Activated CD8-positive, alpha-beta memory T cell treated with anti-CD3 and anti-CD28 coated beads, Interleukin-2, amount 50 U/mL, for 24 hours (primary cell): Measurements from ENCODE around the gene CAPN15.
"Not testable (repeated sequence)": the region's sequence is repeated elsewhere in the genome, so short reads cannot be mapped to it uniquely, and the experiment has no call there.

Source experiments
- DNase-seq: peaks from one replicate; pipeline ENCODE4 v3.0.0-alpha.2; 2020; ENCODE audit errors: extremely low read depth

CAPN15 gene

DNA sequence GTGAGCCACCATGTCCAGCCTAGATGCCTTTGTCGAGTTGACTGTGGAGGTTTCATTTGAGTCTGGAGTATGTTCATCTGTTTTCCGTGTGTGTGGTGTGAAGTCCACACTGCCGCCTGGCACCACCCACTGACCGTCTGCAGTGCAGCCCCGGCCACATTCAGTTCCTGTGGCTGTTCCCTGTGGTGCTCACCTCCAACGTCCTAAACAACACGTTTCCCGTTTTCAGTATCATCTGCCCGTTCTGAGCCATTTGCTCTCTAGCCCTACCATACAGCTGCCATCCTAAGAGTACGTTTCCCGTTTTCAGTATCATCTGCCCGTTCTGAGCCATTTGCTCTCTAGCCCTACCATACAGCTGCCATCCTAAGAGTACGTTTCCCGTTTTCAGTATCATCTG is 20.0 kb upstream of the CAPN15 start:
- not testable (repeated sequence) for DNase-seq

DNA sequence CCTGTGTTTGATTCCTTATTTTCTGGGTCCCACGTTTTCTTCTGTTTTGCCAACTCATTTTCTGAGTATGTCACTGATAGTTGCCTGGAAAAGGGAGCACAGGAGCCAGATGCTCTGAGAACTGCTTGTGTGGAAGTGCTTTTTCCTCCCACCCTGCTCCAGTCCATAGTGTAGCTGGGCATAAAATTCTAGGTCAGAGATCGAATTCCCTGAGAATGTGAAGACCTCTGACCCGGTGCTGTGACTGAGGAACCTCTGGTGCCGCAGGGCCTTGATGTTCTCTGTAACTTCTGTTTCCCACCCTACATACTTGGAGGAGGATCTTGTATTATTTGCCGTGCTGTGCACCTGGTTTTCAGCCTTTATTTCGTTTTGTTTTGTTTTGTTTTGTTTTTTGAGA is 19.5 kb upstream of the CAPN15 start:
- DNase-seq: no peak

DNA sequence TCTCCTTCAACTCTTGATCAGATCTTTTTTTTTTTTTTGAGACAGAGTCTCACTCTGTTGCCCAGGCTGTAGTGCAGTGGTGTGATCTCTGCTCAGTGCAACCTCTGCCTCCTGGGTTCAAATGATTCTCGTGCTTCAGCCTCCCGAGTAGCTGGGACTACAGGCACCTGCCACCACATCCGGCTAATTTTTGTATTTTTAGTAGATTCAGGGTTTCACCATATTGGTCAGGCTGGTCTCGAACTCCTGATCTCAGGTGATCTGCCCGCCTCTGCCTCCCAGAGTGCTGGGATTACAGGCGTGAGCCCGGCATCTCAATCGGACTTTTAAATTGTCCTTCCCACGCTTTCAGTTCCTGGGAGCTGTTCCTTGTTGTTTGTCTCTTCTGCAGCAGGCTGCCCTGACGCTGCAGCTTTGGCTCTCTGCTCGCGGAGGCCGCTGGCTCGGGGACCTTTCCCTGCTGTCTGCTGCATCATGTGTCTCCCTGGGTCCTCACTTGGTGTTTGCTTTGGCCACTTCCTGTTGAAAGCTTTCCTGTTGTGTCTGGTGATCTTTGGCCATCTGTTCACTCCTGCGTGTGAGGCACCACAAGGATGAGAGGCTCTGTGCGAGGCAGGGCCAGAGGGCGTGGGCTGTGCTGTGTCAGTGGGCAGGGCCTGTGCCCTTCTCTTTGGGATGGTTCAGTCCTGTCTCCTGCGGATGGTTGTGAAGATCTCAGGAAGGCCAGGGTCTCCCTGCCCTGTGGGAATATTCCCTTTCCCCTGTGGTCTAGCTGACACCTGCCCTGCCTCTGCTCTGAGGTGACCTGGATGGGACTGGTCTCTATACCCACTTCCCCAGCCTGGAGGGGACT is 18.4 kb upstream of the CAPN15 start:
- DNase-seq: no peak

DNA sequence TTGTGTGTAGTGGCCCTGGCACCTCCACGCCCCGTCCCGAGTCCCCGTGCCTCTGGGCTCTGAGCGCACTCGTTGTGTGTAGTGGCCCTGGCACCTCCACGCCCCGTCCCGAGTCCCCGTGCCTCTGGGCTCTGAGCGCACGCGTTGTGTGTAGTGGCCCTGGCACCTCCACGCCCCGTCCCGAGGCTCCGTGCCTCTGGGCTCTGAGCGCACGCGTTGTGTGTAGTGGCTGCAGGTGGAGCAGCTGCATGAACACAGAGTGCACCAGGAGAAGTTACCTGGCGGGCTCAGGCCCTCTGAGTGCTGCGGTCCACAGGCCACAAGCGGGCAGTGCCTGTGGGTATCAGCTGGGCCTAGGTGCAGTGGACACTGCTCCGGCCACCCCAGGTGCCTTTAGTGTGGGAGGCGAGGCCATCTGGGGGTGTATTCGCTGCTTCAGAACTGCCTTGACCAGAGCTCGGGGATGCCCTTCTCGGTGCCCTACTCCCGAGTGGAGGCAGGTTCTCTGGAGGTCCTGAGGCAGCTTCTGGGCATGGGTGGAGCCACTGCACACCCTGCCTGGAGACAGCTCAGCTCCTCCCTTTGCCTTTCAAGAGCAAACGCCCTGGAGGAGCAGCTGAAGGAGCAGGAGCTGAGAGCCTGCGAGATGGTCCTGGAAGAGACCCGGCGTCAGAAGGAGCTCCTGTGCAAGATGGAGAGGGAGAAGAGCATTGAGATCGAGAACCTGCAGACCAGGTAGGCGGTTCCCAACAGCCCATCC is 17.3 kb upstream of the CAPN15 start:
- DNase-seq: no peak

DNA sequence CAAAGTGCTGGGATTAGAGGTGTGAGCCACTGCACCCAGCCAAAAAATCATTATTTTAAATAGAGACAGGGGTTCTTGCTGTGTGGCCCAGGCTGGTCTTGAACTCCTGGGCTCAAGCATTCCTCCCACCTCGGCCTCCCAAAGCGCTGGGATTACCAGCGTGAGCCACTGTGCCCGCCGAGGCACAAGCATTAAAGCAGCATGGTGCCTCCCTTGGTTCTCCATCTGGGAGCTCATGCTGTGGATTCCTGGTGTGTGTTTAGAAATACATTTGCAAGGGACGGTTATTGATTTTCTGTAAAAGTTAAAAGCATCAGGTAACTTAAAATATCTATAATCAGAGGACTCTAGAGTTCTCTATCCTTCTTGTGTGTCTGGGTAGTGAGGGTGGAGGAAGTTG is 14.7 kb upstream of the CAPN15 start:
- DNase-seq: no peak

GRCh38 chr16:513950-514349 is 13.6 kb upstream of the CAPN15 start:
- no peak for DNase-seq

DNA sequence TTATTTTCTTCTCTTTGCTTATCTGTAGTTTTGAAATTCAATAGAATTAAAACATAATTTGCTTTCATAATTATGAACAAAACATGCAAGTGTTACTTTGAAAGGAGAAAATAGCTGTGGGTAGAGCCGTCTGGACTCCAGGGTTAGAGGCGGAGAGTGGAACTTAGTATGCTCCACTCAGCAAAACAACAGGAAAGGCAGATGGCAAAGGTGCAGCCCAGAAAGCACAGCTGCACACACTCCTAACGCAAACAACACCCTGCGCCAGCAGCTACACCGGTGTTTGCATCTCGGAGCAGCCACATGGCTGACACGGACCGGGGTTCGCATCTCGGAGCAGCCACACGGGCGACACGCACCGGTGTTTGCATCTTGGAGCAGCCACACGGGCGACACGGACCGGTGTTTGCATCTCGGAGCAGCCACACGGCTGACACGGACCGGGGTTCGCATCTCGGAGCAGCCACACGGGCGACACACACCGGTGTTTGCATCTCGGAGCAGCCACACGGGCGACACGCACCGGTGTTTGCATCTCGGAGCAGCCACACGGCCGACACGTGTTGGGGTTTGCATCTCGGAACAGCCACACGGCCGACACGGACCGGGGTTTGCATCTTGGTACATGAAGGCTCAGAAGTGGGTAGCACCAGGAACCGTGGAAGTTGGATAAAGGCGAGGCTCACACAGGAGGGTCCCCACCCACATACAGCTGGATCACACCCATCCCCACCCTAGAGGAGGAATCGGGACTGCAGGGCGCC is 12.2 kb upstream of the CAPN15 start:
- no peak for DNase-seq

DNA sequence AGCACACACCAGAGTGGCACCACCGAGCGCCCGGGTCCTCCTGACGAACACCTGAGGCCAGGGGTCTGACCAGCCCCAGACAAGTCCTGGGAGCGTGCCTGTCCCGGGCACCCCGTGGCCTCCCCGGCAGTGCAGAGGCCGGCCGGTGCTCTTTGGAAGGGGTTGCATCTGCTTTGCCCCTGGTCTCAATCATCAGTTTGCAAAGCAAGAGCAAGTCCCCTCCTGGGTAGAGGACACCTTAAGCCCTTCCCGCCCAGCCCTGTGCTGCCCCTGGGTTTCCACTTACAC is 11.6 kb upstream of the CAPN15 start:
- no peak for DNase-seq

DNA sequence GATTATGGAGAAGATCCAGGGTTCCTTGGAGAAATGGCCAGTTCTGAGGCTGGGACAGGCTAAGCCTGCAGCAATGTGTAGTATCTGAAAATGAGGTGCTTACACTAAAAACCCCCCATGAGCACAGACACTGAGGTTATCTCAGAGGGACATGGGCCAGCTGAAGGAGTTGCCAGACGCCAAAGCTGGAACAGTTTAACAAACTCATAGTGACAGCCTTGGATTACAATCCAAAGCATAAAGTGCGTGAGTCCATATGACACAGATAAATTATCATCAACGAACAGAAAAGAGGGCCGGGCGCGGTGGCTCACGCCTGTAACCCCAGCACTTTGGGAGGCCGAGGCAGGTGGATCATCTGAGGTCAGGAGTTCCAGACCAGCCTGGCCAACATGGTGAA is 11.2 kb upstream of the CAPN15 start:
- no peak for DNase-seq

- no peak for DNase-seq
Measured at GRCh38 chr16:518858-519257, 8.7 kb upstream of the CAPN15 start.

- no peak for DNase-seq
Measured at GRCh38 chr16:519425-519824, 8.1 kb upstream of the CAPN15 start.

- no peak for DNase-seq
Measured at GRCh38 chr16:519841-520687, 7.4 kb upstream of the CAPN15 start.

DNA sequence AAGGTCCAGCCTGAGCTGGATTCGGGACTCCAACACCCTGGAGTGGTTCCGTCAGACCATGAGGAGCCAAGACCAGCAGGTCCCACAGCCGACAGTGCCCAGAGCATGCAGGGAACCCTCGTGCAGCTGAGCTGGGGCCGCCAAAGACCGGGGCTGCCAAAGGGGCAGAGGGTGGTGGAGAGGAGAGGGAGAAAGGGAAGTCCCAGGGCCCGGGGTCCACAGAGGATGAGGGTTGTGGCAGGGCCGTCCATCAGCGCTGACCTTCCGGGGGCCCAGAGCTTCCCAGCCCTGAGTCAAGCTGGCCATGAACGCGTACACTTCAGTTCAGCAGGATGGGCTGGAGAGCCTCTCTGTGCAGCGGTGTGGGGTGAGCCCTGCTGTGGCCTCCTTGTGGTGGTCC is 6.7 kb upstream of the CAPN15 start:
- no peak for DNase-seq

DNA sequence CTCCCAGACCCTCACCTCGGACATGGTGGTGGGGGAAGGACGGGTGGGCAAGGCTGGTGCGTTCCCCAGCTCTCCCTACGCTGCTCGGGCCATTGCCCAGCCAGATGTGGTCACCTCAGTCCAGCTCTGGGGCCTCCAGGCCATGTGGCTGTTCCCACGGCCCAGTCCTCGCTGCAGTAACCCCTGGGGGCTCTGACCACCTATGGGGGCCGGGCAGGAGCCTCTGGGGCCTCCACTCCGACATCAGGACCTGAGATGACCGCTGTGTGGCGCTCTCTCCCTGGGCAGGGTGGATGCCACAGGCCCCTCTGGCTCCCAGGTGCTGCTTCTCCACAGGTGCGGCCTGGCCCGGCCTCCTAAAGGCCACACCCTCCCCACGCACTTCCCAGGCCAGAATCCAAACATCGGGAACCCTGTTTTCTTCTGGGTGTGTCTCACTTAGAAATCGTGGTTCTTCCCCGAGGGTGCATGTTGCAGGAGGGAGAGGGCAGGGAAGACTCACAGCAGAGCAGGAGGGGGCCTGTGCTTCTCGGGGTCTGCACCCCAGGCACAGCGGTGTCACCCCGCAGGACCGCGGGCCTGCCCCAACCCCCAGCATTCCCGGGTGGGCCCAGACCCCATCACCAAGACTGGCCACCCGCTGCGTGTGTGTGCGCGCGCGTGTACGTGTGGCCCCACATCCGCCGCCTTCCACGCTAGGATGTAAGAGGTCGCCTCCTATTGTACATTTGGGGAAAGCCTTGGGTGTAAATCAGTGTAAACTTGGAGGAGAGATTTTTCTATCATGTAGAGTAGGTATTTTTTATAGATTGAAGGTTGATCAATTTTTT is 5.9 kb upstream of the CAPN15 start:
- DNase-seq: no peak

DNA sequence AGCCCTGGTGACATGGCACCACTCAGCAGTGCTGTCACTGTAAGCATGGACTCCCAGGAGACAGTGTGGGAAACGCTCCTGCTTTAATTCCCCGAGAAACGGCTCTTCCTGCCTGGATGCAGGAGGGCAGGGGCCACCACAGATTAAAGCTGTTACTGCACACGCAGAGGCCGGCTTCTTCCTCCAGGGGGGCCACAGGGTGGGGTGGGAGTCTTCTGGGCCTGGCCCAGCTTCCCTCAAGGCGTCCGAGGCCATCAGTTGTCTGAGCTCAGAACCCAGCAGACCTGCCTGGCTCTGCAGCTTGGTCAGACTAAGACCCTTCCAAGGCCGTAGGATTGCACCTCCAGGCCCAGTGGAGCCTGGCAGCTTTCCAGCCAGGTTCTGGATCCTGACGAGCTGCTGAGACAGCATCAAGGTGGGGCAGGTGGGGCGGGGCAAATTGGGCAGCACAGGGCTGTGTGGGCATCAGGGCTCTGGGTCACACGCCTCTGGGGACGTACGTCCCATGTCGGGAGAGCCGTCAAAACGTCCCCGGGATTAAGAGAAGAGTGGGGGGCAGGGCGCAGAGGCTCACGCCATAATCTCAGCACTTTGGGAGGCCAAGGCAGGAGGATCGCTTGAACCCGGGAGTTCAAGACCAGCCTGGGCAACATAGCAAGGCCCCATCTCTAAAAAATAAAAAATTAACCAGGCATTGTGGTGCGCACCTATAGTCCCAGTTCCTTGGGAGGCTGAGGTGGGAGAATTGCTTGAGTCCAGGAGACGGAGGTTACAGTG is 5.0 kb upstream of the CAPN15 start:
- DNase-seq: no peak

DNA sequence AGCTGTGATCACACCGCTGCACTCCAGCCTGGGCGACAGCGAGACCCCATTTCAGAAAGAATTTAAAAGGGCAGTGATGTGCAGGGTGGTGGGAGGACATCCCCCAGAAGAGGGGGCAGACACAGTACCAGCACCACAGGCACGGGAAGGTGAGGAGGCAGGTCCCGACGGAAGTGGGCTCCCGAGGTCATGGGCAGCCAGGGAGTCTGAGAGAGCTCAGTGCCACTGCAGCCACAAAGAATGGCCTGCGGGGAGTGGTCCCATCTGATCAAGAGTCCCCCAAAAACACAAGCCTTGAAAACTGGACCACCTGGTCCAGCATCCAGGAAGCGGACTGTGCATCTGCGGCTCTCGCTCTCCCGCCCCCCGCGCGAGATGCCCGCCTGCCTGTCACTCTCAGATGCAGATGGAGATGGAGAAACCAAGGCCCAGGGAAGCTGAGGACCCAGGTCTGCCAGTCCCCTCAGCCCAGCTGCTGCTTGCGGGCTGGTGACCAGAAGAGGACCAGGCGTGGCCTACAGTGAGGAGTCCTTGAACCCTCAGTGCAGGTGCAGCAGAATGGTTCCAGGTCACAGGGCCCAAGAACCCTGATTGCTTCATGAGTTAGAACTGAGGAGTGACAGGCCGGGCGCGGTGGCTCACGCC is 4.3 kb upstream of the CAPN15 start:
- DNase-seq: no peak

DNA sequence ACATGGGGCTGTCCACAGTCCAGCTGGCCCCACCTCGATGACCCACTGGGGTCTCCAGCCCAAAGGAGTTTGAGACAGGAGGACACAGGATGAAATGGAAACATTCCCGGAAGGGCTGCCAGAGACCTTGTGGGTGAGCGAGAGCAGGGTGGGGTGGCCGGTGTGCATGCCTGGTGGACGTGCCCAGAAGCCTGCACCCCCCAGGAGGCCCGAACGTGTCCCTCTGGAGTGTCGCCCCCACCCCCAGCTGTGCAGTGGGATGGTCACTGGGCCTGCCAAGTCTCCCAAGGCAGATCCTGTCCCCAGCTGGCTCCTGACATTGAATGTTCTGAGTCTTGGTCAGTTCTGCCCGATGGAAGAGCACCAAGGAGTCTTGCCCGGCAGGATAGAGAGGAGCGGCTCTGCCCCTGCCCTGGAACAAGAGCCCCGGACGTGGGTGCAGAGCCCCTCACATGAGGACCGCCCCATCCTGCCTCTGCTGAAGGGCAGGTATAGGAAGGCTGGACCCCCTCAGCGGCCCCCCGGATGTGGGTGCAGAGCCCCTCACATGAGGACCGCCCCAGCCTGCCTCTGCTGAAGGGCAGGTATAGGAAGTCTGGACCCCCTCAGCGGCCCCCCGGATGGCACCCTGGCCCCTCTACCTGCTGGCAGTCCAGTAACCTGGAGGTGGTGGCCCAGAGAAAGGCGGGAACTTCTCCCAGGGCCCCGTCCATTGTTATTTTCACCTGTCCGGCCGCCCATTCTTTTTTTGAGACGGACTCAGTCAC is 3.1 kb upstream of the CAPN15 start:
- no peak for DNase-seq

GRCh38 chr16:525123-525519 is 2.4 kb upstream of the CAPN15 start:
- DNase-seq: no peak
